ENCODE measurements around the gene RAPGEF4.
A peak's percentile ranks its signal among the peaks of the same experiment; 100 is the strongest.

RAPGEF4 gene

GRCh38 chr2:172944794-172945509 lies 209.3 kb downstream of the RAPGEF4 start:
- DNase-seq, result no peak

GRCh38 chr2:172945510-172945850 lies 209.8 kb downstream of the RAPGEF4 start:
- no peak for DNase-seq

- DNase-seq, result no peak
Observed at GRCh38 chr2:172947461-172948153, 212.0 kb downstream of the RAPGEF4 start.

- DNase-seq, result no peak
Observed at GRCh38 chr2:172949522-172949921, 213.9 kb downstream of the RAPGEF4 start.

DNA sequence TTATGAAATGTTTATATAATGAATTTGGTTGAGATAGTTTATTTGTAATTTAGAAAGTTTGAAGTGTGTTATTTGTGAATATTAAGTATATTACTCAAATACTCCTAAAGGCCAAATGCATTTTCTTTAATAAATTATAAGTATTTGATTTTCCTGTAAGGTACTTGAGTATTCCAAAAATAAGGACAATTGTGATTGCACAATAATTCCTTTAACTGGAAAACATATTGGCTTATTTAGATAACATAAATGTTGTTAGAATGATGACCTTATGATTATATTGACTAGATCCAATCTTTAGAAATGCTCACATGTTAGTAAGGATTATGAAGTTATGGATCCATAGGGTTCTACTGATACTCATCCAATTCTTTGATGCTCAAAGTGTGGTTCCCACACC lies 214.9 kb downstream of the RAPGEF4 start:
- no peak for DNase-seq

DNA sequence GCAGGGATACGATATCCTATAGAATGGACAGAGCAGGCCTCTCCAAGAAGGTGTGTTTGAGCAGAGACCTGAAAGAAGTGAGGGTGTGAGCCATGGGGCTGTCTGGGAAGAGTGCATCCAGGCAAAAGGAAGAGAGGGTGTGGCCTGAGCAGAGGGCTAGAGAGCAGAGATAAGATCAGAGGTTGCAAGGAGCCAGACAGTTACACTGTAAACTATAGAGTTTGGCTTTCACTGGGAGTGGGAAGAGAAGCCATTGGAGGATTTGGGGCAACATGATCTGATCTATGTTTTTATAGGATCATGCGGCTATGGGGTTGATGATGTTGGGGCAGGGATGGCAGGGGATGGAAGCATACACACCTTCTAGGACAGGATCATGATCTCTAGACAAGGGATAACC lies 215.9 kb downstream of the RAPGEF4 start:
- DNase-seq, result no peak

DNA sequence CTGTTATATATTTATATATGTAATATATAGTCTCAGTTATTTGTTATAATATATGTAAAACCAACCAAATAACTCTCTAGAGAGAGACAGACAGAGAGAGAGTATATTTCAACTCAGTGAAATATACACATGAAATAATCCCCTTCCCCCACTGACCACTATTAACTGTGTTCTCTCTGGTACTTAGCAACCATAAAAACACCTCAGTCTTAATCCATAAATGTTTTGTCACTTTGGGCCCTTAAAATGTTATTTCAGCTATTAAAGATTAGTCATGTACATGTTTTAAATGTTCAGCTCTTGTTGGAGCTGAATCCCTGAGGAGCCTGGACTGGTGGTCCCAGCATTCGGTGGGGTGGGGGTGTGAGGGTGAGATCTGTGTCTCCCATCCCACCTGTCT lies 217.8 kb downstream of the RAPGEF4 start:
- no peak for DNase-seq

GRCh38 chr2:172953970-172954852 lies 218.6 kb downstream of the RAPGEF4 start:
- no peak for DNase-seq

- no peak for DNase-seq
Observed at GRCh38 chr2:172955587-172955986, 219.9 kb downstream of the RAPGEF4 start.

- no peak for DNase-seq
Observed at GRCh38 chr2:172957734-172958133, 222.1 kb downstream of the RAPGEF4 start.

GRCh38 chr2:172962082-172962481 lies 226.4 kb downstream of the RAPGEF4 start:
- no peak for DNase-seq

DNA sequence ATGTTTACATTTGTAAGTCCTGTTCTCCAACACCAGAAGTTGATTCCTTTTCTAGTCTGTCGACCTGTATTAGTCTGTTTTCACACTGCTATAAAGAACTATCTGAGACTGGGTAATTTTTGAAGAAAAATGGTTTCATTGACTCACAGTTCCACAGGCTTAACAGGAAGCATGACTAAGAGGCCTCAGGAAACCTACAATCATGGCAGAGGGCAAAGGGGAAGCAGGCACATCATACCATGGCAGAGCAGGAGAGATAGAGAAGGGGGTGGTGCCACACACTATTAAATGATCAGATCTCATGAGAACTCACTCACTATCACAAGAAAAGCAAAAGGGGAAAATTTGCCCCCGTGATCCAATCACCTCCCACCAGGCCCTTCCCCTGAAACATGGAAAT lies 227.2 kb downstream of the RAPGEF4 start:
- peak; percentile 29 for DNase-seq

- DNase-seq, result no peak
Observed at GRCh38 chr2:172964511-172965139, 229.0 kb downstream of the RAPGEF4 start.

DNA sequence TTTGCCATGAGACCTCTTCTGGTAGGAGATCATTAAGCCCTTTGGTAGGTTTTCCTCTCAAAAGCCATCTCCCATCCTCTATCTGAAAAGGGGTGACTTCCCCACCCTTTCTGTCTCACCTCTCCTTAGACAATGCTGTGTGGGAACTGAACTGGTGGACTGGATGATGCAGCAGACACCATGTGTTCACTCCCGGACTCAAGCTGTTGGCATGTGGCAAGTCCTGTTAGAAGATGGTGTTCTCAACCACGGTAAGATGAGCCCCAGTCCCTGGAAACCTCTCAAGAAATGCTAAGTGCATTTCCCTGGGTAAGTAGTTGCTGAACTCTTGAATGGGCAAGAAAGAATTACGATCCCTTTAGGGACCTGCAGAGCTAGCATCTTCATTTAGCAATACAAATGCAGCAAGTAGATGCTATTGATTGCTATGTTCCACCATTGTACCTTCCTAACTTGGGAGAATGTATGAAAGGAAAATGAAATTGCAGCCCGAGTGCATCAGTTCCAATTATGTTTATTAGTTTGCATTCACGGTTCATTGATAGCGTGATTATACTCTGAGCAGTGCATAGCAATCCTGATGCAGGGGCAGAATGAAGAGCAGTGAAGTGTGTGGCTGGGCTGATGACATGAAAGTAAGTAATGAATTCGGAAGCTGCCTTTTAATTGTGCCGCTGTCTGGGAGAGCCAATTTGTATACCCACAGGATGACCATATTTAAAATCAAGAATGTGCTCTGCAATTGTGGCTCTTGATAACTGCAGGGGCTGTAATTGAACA lies 230.0 kb downstream of the RAPGEF4 start:
- no peak for DNase-seq

GRCh38 chr2:172967036-172967982 lies 231.7 kb downstream of the RAPGEF4 start:
- DNase-seq, result no peak

DNA sequence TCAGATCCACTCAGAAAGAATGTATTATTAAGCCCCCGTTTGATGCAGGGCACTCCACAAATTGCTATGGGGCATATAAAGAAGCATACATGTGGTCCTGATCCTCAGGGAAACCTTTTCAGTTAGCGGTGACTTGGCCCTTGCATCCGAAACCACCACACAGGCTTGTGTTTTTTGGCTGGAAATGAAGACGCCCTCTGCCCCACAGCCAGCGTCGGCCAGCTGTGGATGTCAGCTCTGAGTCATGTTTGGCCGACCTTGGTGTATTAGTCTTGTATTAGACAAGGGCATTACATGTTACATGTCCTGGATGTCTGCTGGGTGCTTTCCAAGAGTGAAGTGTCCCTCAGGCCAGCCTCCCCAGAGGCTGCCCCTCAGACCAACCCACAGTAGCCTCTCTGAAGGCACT lies 232.4 kb downstream of the RAPGEF4 start:
- DNase-seq, result no peak

GRCh38 chr2:172969166-172969565 lies 233.5 kb downstream of the RAPGEF4 start:
- no peak for DNase-seq

GRCh38 chr2:172969609-172970008 lies 234.0 kb downstream of the RAPGEF4 start:
- no peak for DNase-seq

- DNase-seq, result peak; percentile 61
Observed at GRCh38 chr2:172970660-172971059, 235.0 kb downstream of the RAPGEF4 start.

- DNase-seq, result peak; percentile 44
Observed at GRCh38 chr2:172972005-172972619, 236.5 kb downstream of the RAPGEF4 start.

- DNase-seq, result no peak
Observed at GRCh38 chr2:172974762-172975161, 239.1 kb downstream of the RAPGEF4 start.
